Lung (tissue), 12 donors: ENCODE results near the gene NTM. TPM values are rescaled to one million over a fixed set of nuclear protein-coding genes. Genes with fewer than 3 reads are reported as not detected.

Experiments used
- ATAC-seq: fragments of 200-7000 bp; cut with Tn5 transposase; one replicate; pipeline ENCODE4 v1.9.1; 2020; ENCODE audit warnings: moderate number of reproducible peaks; ENCODE audit not compliant: insufficient read depth, low FRiP score
- DNase-seq, 3 donors: peaks; one replicate each; pipeline ENCODE4 v3.0.0-alpha.2; 2013 to 2017
- H3K27ac ChIP-seq, 2 donors: one replicate each; pipeline ENCODE4 v1.5.1; 2013; ENCODE audit warnings: mild to moderate bottlenecking in 2 of 2, moderate library complexity in 2 of 2, control low read depth in 1 of 2, inconsistent platforms in 1 of 2, low read depth in 1 of 2, low read length in 1 of 2
- H3K27me3 ChIP-seq, 3 donors: one replicate each; pipeline ENCODE4 v1.5.1; 2013; ENCODE audit warnings: low read length in 2 of 3; ENCODE audit not compliant: control insufficient read depth in 3 of 3, insufficient read depth in 3 of 3
- H3K36me3 ChIP-seq, 4 donors: one replicate each; pipeline ENCODE4 v1.5.1; 2013; ENCODE audit warnings: low read length in 4 of 4, mild to moderate bottlenecking in 1 of 4, moderate library complexity in 1 of 4; ENCODE audit not compliant: control insufficient read depth in 4 of 4, insufficient read depth in 4 of 4
- H3K4me1 ChIP-seq, 5 donors: one replicate each; pipeline ENCODE4 v1.5.1; 2013; ENCODE audit warnings: low read length in 5 of 5, mild to moderate bottlenecking in 2 of 5, moderate library complexity in 1 of 5; ENCODE audit not compliant: control insufficient read depth in 5 of 5, insufficient read depth in 5 of 5
- H3K4me3 ChIP-seq: one replicate; pipeline ENCODE4 v1.5.1; 2013; ENCODE audit warnings: mild to moderate bottlenecking, control low read depth, moderate library complexity
- H3K9ac ChIP-seq, 2 donors: one replicate each; pipeline ENCODE4 v1.5.1; 2013; ENCODE audit warnings: low read length in 2 of 2, control low read depth in 1 of 2; ENCODE audit not compliant: insufficient read depth in 1 of 2
- H3K9me3 ChIP-seq, 4 donors: one replicate each; pipeline ENCODE4 v1.5.1; 2013; ENCODE audit warnings: low read length in 3 of 4, mild to moderate bottlenecking in 1 of 4, moderate library complexity in 1 of 4; ENCODE audit not compliant: control insufficient read depth in 4 of 4, insufficient read depth in 3 of 4
- CTCF ChIP-seq: IDR thresholded peaks from 2 replicates; pipeline ENCODE4 v1.5.1; 2012; ENCODE audit warnings: mild to moderate bottlenecking; ENCODE audit errors: control extremely low read depth, extremely low read depth
- WGBS, 2 donors: extraction: QIAGEN DNeasy Blood & Tissue Kit; methylation state at CpG; one replicate each; pipeline ENCODE4 v1.1.7; 2013; 5-methylcytosine and 5-hydroxymethylcytosine counted together
- polyA plus RNA-seq, 2 donors: library from polyadenylated mRNA; stranded (reverse); fragments of 200-250 nt; gene quantifications; one replicate each; pipeline ENCODE4 v1.2.1, GENCODE V29; 2013
- total RNA-seq, 2 donors: library from RNA; depleted of rRNA in 1 of 2; stranded (reverse); fragments of >200 nt in 1 of 2; gene quantifications; one replicate each; pipeline ENCODE4 v1.2.1, GENCODE V29; 2014 to 2021
- donor health status: control.
- donor health status: control.
- donor health status: Bipolar disorder and iron deficiency.
- donor health status: healthy.
- donor health status: DM: yes; HTN: yes; CAD: no.

NTM gene
- total and polyA plus RNA-seq, 4 donors, result 0.39 to 30.9 (median 7.2) TPM

GRCh38 chr11:131391176-131391575 is 20.8 kb downstream of the NTM start:
- Histone ChIP-seq H3K9ac (no peak overlapping the region), H3K27ac (no peak overlapping the region), H3K9me3 (no peaks in the 10 kb centered on the region), H3K4me1 (no peaks in the 10 kb centered on the region), H3K36me3 (no peaks in the 10 kb centered on the region), H3K4me3 (no peak overlapping the region), H3K27me3 (no peaks in the 10 kb centered on the region)
- TF ChIP-seq CTCF, result no peak
- no peak for DNase-seq
- 89 to 96% methylated on average over 6 of the region's 6 CpGs for WGBS, 2 donors
- no peak for ATAC-seq

DNA sequence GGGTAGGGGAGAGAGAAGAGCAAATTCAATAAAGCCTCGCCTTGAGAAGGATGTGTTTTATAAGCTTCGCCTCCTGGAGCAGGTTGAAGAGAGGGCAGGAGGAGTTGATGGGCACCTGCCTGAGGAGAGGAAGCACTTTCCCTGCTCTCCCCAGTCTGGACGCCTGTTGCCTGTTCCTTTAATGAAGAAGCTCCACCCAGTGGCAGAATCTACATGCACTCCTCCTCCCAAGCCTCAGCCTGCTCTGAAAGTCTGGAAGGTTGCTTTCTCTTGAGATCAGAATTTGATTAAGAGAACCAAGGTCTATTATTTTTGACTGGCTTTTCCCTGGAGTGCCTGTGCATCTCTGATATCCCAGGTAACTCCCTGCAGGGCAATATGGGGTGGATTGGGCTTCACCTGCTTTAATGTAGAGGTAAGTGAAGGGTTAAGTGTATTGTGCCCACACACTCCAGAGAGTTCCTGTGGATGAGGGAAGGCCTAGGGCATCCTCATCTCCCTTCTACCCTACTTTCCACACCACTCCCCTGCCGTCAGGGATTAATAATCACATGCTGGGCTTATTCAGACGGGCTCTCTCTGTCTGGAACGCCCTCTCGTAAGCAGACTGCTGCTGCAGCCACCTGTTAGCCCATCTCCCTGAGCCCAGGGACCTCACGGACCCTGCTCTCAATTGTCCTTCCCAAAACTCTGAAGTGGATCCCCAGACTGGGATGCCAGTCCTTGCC is 22.3 kb downstream of the NTM start:
- H3K27ac ChIP-seq, result no peak overlapping the region
- H3K36me3 ChIP-seq, result no peaks in the 10 kb centered on the region
- TF ChIP-seq CTCF, result no peak
- DNase-seq (no peak), ATAC-seq (no peak)
- no peak overlapping the region for H3K9ac ChIP-seq
- H3K4me1 ChIP-seq, result no peaks in the 10 kb centered on the region
- 73% methylated on average over 8 of the region's 8 CpGs for WGBS, 2 donors
- no peak overlapping the region for H3K4me3 ChIP-seq
- no peaks in the 10 kb centered on the region for H3K9me3 ChIP-seq
- no peaks in the 10 kb centered on the region for H3K27me3 ChIP-seq

DNA sequence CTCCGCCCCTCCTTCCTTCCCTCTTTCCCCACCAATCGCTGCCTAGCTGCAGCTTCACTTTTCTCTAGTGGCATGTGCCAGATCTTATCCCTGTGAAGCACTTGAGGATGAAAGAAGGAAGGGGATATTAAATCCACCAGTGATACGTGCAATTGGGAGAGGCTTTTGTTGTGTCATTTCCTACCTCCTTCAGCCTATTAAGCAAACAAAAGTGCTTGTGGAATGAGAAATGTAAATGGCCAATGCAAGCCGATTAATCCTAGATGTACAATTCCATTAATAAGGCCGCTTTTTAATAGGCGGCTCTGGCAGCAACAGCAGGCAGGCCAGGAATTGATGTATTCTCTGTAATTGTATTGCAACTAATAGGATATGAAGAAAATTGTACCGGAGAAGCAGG is 23.3 kb downstream of the NTM start:
- no peak for ATAC-seq
- 84 to 88% methylated on average over 7 of the region's 7 CpGs for WGBS, 2 donors
- no peak overlapping the region for H3K27ac ChIP-seq

More for the DNA sequence above, 23.3 kb downstream of the NTM start:
- no peak for TF ChIP-seq CTCF
- no peaks in the 10 kb centered on the region for H3K36me3 ChIP-seq
- H3K27me3 ChIP-seq, result no peaks in the 10 kb centered on the region
- no peak overlapping the region for H3K9ac ChIP-seq
- no peaks in the 10 kb centered on the region for H3K9me3 ChIP-seq
- no peaks in the 10 kb centered on the region for H3K4me1 ChIP-seq
- no peak for DNase-seq
- H3K4me3 ChIP-seq, result no peak overlapping the region
